Lung (tissue), 12 donors: ENCODE data around the gene IRF2BP1. TPM values are rescaled to one million over a fixed set of nuclear protein-coding genes. Genes with fewer than 3 reads are reported as not detected.
"Not testable (repeated sequence)": the region's sequence is repeated elsewhere in the genome, so short reads cannot be mapped to it uniquely, and the experiment has no call there.

Source experiments
- ATAC-seq: fragments of 200-7000 bp; cut with Tn5 transposase; one replicate; pipeline ENCODE4 v1.9.1; 2020; ENCODE audit warnings: moderate number of reproducible peaks; ENCODE audit not compliant: insufficient read depth, low FRiP score
- DNase-seq, 3 donors: peaks; one replicate each; pipeline ENCODE4 v3.0.0-alpha.2; 2013 to 2017
- H3K27ac ChIP-seq, 2 donors: one replicate each; pipeline ENCODE4 v1.5.1; 2013; ENCODE audit warnings: mild to moderate bottlenecking in 2 of 2, moderate library complexity in 2 of 2, control low read depth in 1 of 2, inconsistent platforms in 1 of 2, low read depth in 1 of 2, low read length in 1 of 2
- H3K27me3 ChIP-seq, 3 donors: one replicate each; pipeline ENCODE4 v1.5.1; 2013; ENCODE audit warnings: low read length in 2 of 3; ENCODE audit not compliant: control insufficient read depth in 3 of 3, insufficient read depth in 3 of 3
- H3K36me3 ChIP-seq, 4 donors: one replicate each; pipeline ENCODE4 v1.5.1; 2013; ENCODE audit warnings: low read length in 4 of 4, mild to moderate bottlenecking in 1 of 4, moderate library complexity in 1 of 4; ENCODE audit not compliant: control insufficient read depth in 4 of 4, insufficient read depth in 4 of 4
- H3K4me1 ChIP-seq, 5 donors: one replicate each; pipeline ENCODE4 v1.5.1; 2013; ENCODE audit warnings: low read length in 5 of 5, mild to moderate bottlenecking in 2 of 5, moderate library complexity in 1 of 5; ENCODE audit not compliant: control insufficient read depth in 5 of 5, insufficient read depth in 5 of 5
- H3K4me3 ChIP-seq: one replicate; pipeline ENCODE4 v1.5.1; 2013; ENCODE audit warnings: mild to moderate bottlenecking, control low read depth, moderate library complexity
- H3K9ac ChIP-seq, 2 donors: one replicate each; pipeline ENCODE4 v1.5.1; 2013; ENCODE audit warnings: low read length in 2 of 2, control low read depth in 1 of 2; ENCODE audit not compliant: insufficient read depth in 1 of 2
- H3K9me3 ChIP-seq, 4 donors: one replicate each; pipeline ENCODE4 v1.5.1; 2013; ENCODE audit warnings: low read length in 3 of 4, mild to moderate bottlenecking in 1 of 4, moderate library complexity in 1 of 4; ENCODE audit not compliant: control insufficient read depth in 4 of 4, insufficient read depth in 3 of 4
- CTCF ChIP-seq: IDR thresholded peaks from 2 replicates; pipeline ENCODE4 v1.5.1; 2012; ENCODE audit warnings: mild to moderate bottlenecking; ENCODE audit errors: control extremely low read depth, extremely low read depth
- WGBS, 2 donors: extraction: QIAGEN DNeasy Blood & Tissue Kit; methylation state at CpG; one replicate each; pipeline ENCODE4 v1.1.7; 2013; 5-methylcytosine and 5-hydroxymethylcytosine counted together
- polyA plus RNA-seq, 2 donors: library from polyadenylated mRNA; stranded (reverse); fragments of 200-250 nt; gene quantifications; one replicate each; pipeline ENCODE4 v1.2.1, GENCODE V29; 2013
- total RNA-seq, 2 donors: library from RNA; depleted of rRNA in 1 of 2; stranded (reverse); fragments of >200 nt in 1 of 2; gene quantifications; one replicate each; pipeline ENCODE4 v1.2.1, GENCODE V29; 2014 to 2021
- donor health status: control.
- donor health status: control.
- donor health status: Bipolar disorder and iron deficiency.
- donor health status: healthy.
- donor health status: DM: yes; HTN: yes; CAD: no.

The IRF2BP1 gene
- total and polyA plus RNA-seq, 4 donors = 10.9 to 24.3 (median 19.2) TPM

- H3K4me3 ChIP-seq = no peak overlapping the region
- WGBS, 2 donors = 87 to 94% methylated on average over 7 of the region's 7 CpGs
- H3K9ac ChIP-seq = no peak overlapping the region
- no peaks in the 10 kb centered on the region for H3K9me3 ChIP-seq
- no peaks in the 10 kb centered on the region for H3K27me3 ChIP-seq
- no peaks in the 10 kb centered on the region for H3K36me3 ChIP-seq
- no peak for DNase-seq
- H3K4me1 ChIP-seq = peaks cover 0 to 17% (median 0%) of the 10 kb centered on the region in 5 donors
- no peak overlapping the region for H3K27ac ChIP-seq
- no peak for TF ChIP-seq CTCF
- no peak for ATAC-seq
Measured at GRCh38 chr19:45873219-45873772, 12.6 kb downstream of the IRF2BP1 start.

DNA sequence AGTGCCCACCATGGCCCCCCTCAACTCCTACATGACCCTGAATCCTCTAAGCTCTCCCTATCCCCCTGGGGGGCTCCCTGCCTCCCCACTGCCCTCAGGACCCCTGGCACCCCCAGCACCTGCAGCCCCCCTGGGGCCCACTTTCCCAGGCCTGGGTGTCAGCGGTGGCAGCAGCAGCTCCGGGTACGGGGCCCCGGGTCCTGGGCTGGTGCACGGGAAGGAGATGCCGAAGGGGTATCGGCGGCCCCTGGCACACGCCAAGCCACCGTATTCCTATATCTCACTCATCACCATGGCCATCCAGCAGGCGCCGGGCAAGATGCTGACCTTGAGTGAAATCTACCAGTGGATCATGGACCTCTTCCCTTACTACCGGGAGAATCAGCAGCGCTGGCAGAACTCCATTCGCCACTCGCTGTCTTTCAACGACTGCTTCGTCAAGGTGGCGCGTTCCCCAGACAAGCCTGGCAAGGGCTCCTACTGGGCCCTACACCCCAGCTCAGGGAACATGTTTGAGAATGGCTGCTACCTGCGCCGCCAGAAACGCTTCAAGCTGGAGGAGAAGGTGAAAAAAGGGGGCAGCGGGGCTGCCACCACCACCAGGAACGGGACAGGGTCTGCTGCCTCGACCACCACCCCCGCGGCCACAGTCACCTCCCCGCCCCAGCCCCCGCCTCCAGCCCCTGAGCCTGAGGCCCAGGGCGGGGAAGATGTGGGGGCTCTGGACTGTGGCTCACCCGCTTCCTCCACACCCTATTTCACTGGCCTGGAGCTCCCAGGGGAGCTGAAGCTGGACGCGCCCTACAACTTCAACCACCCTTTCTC is 13.6 kb downstream of the IRF2BP1 start:
- no peak for DNase-seq
- H3K4me1 ChIP-seq = peaks cover 0 to 16% (median 0%) of the 10 kb centered on the region in 5 donors
- H3K4me3 ChIP-seq = no peak overlapping the region
- 95% methylated on average over 33 to 34 of the region's 34 CpGs for WGBS, 2 donors
- H3K9me3 ChIP-seq = no peaks in the 10 kb centered on the region
- H3K9ac ChIP-seq = no peak overlapping the region
- no peak for TF ChIP-seq CTCF
- H3K27ac ChIP-seq = no peak overlapping the region
- no peaks in the 10 kb centered on the region for H3K36me3 ChIP-seq
- ATAC-seq = no peak
- H3K27me3 ChIP-seq = no peaks in the 10 kb centered on the region

GRCh38 chr19:45870798-45871197 is 15.1 kb downstream of the IRF2BP1 start:
- DNase-seq (no peak), ATAC-seq (no peak)
- WGBS, 2 donors = 83 to 87% methylated on average over 5 of the region's 5 CpGs
- H3K27me3 ChIP-seq = peaks cover 0 to 4% (median 3%) of the 10 kb centered on the region in 3 donors
- no peak overlapping the region for H3K9ac ChIP-seq
- TF ChIP-seq CTCF = no peak
- peaks cover 0 to 4% (median 0%) of the 10 kb centered on the region in 5 donors for H3K4me1 ChIP-seq
- no peak overlapping the region for H3K27ac ChIP-seq
- no peaks in the 10 kb centered on the region for H3K36me3 ChIP-seq
- no peaks in the 10 kb centered on the region for H3K9me3 ChIP-seq
- no peak overlapping the region for H3K4me3 ChIP-seq

DNA sequence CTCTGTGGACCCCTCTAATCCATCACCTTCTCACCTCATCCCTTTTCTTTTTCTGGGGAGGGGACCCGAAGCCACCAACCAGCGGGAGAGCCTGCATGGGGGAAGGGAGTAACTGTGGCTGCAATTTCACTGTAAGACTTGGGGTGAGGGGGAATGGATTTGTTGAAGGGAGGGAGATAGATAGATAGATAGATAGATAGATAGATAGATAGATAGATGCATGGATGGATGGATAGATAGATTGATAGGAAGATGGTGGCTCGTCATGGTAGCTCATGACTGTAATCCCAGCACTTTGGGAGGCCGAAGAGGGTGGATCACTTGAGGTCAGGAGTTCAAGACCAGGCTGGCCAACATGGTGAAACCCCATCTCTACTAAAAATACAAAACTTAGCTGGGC is 18.7 kb downstream of the IRF2BP1 start:
- not testable (repeated sequence) for DNase-seq, H3K36me3 ChIP-seq, H3K4me1 ChIP-seq, H3K9ac ChIP-seq, H3K27ac ChIP-seq, H3K4me3 ChIP-seq, ATAC-seq, H3K9me3 ChIP-seq
- peaks cover 0 to 26% (median 24%) of the 10 kb centered on the region in 3 donors for H3K27me3 ChIP-seq
- 68 to 83% methylated on average over 4 of the region's 4 CpGs for WGBS, 2 donors
